ENCODE results near the gene STRIP1. TPM values are rescaled to one million over a fixed set of nuclear protein-coding genes. Genes with fewer than 3 reads are reported as not detected.

The STRIP1 gene
- total and polyA plus RNA-seq, 10 of the 15 experiments (the other 5 are each of a cell fraction or from before 2014, with no cell fraction given): 6.3 to 26.6 (median 18.0) TPM

GRCh38 chr1:110074166-110074565 lies 39.7 kb downstream of the STRIP1 start:
- POLR2A ChIA-PET: no interaction called here
- TF ChIP-seq, protein P1, sequence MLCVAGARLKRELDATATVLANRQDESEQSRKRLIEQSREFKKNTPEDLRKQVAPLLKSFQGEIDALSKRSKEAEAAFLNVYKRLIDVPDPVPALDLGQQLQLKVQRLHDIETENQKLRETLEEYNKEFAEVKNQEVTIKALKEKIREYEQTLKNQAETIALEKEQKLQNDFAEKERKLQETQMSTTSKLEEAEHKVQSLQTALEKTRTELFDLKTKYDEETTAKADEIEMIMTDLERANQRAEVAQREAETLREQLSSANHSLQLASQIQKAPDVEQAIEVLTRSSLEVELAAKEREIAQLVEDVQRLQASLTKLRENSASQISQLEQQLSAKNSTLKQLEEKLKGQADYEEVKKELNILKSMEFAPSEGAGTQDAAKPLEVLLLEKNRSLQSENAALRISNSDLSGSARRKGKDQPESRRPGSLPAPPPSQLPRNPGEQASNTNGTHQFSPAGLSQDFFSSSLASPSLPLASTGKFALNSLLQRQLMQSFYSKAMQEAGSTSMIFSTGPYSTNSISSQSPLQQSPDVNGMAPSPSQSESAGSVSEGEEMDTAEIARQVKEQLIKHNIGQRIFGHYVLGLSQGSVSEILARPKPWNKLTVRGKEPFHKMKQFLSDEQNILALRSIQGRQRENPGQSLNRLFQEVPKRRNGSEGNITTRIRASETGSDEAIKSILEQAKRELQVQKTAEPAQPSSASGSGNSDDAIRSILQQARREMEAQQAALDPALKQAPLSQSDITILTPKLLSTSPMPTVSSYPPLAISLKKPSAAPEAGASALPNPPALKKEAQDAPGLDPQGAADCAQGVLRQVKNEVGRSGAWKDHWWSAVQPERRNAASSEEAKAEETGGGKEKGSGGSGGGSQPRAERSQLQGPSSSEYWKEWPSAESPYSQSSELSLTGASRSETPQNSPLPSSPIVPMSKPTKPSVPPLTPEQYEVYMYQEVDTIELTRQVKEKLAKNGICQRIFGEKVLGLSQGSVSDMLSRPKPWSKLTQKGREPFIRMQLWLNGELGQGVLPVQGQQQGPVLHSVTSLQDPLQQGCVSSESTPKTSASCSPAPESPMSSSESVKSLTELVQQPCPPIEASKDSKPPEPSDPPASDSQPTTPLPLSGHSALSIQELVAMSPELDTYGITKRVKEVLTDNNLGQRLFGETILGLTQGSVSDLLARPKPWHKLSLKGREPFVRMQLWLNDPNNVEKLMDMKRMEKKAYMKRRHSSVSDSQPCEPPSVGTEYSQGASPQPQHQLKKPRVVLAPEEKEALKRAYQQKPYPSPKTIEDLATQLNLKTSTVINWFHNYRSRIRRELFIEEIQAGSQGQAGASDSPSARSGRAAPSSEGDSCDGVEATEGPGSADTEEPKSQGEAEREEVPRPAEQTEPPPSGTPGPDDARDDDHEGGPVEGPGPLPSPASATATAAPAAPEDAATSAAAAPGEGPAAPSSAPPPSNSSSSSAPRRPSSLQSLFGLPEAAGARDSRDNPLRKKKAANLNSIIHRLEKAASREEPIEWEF (IDR thresholded peaks at IDR 0.05; ENCODE audit: insufficient replicate concordance, low read depth, low read length): no peak
- TF ChIP-seq TAF1 (IDR thresholded peaks at IDR 0.05; ENCODE audit: borderline replicate concordance, low read depth, low read length) (no peak), PAX5 (IDR thresholded peaks at IDR 0.05; ENCODE audit: borderline replicate concordance, low read depth, low read length) (no peak), SIN3A (IDR thresholded peaks at IDR 0.05; ENCODE audit: low read depth, low read length) (no peak), CBX3 (IDR thresholded peaks at IDR 0.05; ENCODE audit: borderline replicate concordance, low read depth) (no peak), RELB (IDR thresholded peaks at IDR 0.05; ENCODE audit: low read depth) (no peak), ESRRA (IDR thresholded peaks at IDR 0.05; ENCODE audit: low read length) (no peak), TBL1XR1 (IDR thresholded peaks at IDR 0.05; ENCODE audit: low read depth, low read length) (no peak), ZNF274 (IDR thresholded peaks at IDR 0.05; ENCODE audit: insufficient read depth, insufficient read length) (no peak), RB1 (IDR thresholded peaks at IDR 0.05; ENCODE audit: borderline replicate concordance) (no peak), RFX5 (IDR thresholded peaks at IDR 0.05; ENCODE audit: low read depth, low read length) (no peak), HSF1 (IDR thresholded peaks at IDR 0.05; ENCODE audit: low read depth, low read length) (no peak)
- FAIRE-seq (no peak), ATAC-seq (no peak), DNase-seq (ENCODE audit: low read depth, low spot score) (no peak)
- WGBS (ENCODE audit: insufficient coverage, insufficient replicate concordance, low lambda C conversion rate, missing lambda C conversion rate): 13% methylated on average over 4 of the region's 4 CpGs
- H3K27ac ChIP-seq (ENCODE audit: control insufficient read depth, insufficient read depth): no peak overlapping the region
- intact Hi-C loops (cut with micrococcal nuclease; ENCODE audit: unreplicated experiment): no loop called here
- H3K36me3 ChIP-seq (ENCODE audit: control insufficient read depth in 2 of 2, insufficient read depth in 2 of 2, low read length in 1 of 2): no peaks in the 10 kb centered on the region
- no peaks in the 10 kb centered on the region for H4K20me1 ChIP-seq (ENCODE audit: control insufficient read depth, insufficient read depth)
- RAD21 ChIA-PET (ENCODE audit: unreplicated experiment): no interaction called here
- SMC1A ChIA-PET (ENCODE audit: uncharacterized antibody, unreplicated experiment): no interaction called here
- no peak overlapping the region for H2AFZ ChIP-seq (ENCODE audit: control insufficient read depth, low read depth, low read length)
- no peak overlapping the region for H3K9ac ChIP-seq (ENCODE audit: control insufficient read depth, insufficient read depth, low read length)
- H3K27me3 ChIP-seq (replicated peaks in 1 of 2; ENCODE audit: control insufficient read depth in 2 of 2, insufficient read depth in 2 of 2, low read length in 1 of 2): peaks cover 12 to 16% of the 10 kb centered on the region in 2 experiments; a peak in 3 of 4 replicates
- no peaks in the 10 kb centered on the region for H3K9me3 ChIP-seq (replicated peaks; ENCODE audit: control insufficient read depth, insufficient read depth, low read length)
- in situ Hi-C loops (cut with MboI): no loop called here
- BruUV-seq (replicated peaks): no TSS peak
- H3K4me3 ChIP-seq: no peak overlapping the region
- H3K4me2 ChIP-seq (ENCODE audit: control insufficient read depth, insufficient read depth): no peak overlapping the region
- CTCF ChIA-PET: interaction anchor here (1.9 kb wide), 1 partner anchor 14 kb away, joined by 6 read pairs; no protein-coding TSS in a partner anchor
- no peaks in the 10 kb centered on the region for H3K4me1 ChIP-seq (ENCODE audit: control insufficient read depth, insufficient read depth, low read length)
- H3K79me2 ChIP-seq (ENCODE audit: control insufficient read depth, insufficient read depth, low read length): no peaks in the 10 kb centered on the region
